SH-SY5Y (cell line): ENCODE results near the gene MRPS2.

Source experiments
- GATA2 ChIP-seq: IDR thresholded peaks from 2 replicates; pipeline ENCODE4 v1.6.1; 2011; ENCODE audit warnings: mild to moderate bottlenecking, low read depth, low read length
- GATA3 ChIP-seq: IDR thresholded peaks from 2 replicates; pipeline ENCODE4 v1.6.1; 2011; ENCODE audit warnings: low read depth, mild to moderate bottlenecking, low read length, moderate library complexity

GRCh38 chr9:135479469-135480052 lies 20.9 kb upstream of the MRPS2 start, which contains the start of gene PPP1R26:
- TF ChIP-seq GATA3 (no peak), GATA2 (no peak)
